Embryonic facial prominence (tissue), 1 donor: ENCODE data around the gene OPALIN.

Experiments used
- DNase-seq: peaks from one replicate; pipeline ENCODE4 v3.0.0-alpha.2; 2016; ENCODE audit errors: extremely low spot score

Gene OPALIN

DNA sequence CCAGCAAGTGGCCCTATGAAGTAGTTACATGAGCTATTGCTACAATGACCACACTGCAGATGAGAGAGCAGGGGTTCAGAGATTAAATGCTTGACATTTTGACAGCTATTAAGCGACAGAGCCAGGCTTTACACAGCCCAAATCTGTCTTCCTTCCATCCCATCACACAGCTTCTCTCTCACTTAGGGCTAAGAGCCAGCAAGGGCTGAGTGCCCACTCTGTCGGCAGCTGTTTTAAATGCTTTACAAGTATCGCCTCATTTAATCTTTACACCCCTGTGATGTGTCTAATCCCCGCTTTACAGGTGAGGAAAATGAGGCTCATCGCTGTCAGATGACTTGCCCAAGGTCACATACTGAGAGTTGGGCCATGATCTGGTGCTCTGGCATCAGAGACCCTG, 15.2 kb upstream of the OPALIN start:
- no peak for DNase-seq

DNA sequence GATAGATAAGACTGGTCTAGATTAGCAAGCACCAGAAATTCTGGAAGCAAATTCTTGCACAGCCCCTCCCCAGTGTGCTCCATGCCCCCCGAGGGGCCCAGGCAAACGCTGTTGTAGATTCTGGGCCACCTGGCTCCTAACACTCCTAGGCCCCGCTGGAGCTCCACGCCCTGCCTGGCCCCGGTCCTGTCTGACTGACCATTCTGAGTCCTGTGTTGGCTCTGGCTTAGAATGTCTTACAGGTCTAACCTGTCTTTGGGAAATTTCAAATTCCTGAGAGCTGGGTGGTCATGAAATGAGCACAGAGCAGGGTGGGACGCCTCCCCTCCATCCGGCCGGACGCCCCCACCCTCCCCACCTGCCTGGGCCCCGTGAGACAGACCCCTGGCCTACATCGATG, 12.6 kb upstream of the OPALIN start:
- no peak for DNase-seq

DNA sequence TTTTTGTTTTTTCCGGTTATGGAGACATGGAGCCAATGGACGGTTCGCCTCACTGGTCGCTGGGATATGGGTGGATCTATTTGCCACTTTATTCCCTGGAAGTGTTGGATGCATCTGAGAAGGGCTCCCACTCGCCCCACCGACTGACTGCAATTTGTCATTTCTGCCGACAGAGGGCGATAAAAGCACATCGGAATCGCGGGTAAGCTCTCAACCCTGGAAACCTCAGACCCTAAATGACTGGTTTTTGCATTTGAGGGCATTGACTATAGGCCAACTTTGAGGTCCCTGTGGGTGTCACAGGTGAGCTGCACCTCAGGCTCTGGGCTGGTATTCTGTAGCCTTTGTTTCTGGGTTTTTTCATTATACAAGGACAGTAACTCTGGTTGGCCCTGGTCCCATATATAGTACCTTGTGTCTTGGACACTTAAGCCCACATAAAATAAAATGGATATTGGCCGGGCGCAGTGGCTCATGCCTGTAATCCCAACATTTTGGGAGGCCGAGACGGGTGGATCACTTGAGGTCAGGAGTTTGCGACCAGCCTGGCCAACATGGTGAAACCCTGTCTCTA, 11.9 kb upstream of the OPALIN start:
- no peak for DNase-seq

DNA sequence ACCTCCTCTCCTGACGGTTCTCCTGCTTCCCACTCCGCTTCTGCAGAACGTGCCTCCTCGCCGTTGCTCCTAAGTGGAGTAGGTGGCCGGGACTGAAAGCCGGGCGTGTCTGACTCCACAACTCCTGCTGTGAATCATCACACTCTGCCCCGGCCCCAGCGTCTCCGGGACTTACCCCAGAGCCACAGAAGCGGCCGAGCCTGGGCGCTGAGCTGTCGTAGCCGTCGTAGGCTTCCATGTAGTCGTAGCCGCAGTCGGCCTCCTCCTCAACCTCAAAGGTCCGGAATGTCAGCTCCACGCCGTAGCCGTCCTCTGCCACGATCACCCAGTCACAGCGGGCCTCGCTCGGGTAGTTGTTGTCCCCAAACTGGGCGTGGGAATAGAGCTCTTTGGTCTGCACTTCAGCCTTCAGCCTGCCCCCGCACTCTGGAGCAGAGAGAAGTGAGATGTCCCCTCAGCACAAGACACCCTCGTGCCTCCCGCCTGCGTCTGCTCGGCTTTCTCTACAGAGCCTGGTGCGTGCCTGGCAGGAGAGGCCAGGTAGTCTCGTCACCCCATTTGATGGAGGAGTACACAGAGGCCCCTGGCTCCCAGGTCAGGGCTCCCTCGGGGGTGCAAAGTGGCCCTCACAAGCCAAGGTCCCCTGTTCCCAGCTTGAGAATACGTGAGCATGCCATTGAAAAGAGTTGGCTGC, 11.2 kb upstream of the OPALIN start:
- DNase-seq: no peak

DNA sequence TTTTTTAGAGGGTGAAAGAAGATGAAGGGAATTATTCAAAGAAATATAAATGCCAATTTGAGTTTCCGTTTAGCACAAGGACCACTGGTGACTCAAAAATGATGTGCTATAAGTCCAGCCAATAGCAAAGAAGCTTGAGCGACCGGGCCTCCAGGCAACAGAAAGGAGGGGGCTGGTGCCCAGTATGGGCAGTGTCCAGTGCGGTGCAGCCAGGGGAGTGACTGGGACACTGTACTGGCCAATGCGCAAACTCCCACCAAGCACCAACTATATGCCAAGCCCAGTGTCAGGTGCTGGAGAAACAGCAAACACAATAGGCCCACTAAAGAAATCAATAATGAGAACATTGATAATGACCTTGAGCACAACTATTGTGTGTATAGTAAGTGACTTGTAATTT, 10.2 kb upstream of the OPALIN start:
- DNase-seq: no peak

DNA sequence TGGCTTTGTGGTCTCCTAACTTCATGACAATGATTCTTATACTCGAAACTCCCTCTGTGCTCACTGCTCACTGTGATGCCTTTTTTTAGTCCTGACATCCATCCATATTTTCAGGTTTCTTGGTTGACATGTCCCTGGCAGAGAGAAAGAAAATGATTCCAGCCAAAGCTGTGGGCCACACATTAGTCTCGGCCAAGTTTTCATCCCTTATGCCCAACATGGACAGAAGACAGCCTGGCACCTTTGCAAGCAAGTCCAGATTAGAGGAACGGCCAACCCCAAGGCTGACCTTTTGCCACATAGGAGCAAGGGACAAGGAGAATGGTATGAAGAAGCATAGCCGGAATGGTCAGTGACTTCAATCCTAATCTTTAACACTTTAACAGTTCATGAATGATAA, 8.7 kb upstream of the OPALIN start:
- no peak for DNase-seq

DNA sequence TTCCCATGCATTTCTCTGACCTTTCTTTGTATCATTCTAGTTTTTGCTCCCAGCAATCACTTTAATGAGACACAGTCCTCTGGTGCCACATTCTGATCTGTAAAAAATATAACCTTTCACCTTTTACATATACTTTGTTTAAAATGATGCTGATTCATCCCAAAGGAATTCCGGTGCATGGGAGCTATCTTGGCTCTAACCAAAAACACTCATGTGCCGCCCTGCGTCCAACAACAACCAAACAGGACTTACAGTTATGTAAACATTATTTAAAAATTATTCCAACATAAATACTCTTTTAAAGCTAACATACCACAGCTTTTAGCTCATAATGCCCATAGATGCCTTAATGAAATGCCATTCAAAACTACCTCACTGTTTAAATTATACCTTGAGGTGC, 7.7 kb upstream of the OPALIN start:
- no peak for DNase-seq

DNA sequence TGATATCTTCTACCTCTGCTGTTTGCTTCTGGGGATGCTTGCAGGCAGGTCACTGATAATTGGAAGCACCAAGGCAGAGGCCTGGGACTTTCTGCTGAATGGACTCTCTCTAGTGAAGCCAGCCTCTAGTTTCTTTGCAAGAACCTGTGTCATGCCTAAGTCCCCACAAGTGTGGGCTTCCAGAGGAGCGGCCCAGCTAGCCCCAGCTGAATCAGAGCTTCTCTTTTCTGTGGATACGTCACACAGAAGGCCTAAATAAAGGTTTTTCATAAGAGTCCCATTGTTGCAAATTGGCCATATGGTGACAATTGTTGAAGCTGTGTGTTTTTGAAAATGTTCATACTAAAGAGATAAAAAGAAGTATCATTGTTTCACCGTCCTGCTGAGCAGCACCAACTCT, 6.8 kb upstream of the OPALIN start:
- DNase-seq: no peak

DNA sequence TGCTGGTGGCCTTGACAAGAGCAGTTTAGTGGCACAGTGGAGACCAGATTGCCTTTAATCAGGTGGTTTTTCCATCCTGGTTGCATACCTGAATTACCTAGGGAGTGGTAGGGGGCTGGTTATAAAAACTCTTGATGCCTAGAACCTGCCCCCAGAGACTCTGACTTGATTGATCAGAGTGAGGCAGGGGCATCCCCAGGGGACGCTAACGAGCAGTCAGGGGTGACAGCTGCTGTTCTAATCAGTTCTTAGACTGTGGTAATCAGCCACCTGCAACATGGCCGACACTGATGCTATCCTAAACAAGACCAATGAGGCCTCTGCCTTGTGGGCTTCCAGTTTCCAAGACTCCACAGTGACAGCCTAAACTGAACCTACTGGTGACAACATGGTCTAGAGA, 2.0 kb upstream of the OPALIN start:
- DNase-seq: no peak

DNA sequence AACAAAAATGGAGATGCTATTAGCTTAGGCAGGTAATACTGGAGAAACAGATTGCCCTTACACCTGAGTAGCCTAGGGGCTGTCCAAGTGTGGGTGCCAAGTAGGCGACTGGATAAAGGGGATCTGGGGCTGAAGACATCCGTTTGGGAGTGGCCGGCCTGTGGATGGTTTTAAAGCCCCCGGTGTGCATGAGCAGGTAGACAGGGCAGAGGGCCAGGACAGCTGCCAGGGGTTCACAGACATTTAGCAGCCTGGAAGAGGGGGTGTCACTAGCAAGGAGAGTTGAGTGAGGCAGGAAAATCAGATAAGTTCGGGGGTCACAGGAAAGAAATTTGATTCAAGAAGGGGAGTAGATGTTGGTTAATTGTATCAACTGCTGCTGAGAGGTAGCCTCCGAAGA, 1.5 kb upstream of the OPALIN start:
- no peak for DNase-seq

DNA sequence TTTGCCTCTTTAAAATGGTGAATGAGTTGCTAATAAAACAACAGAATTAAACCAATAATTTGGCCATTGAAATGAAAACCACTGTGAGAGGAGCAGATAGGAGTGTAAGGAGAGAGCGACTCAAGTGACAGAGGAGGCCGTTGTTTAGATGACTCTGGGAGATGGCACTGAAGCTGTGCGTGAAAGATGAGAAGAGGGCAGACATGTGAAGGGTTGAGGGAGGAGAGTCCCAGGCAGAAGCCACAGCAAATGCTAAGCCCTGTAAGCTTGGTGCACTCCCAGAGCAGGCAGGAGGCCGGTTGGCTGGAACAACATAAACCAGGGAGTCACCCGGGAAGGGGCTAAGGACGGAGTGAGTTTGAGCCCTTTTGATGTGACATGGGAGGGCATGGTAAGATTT, 814 bp upstream of the OPALIN start:
- no peak for DNase-seq

DNA sequence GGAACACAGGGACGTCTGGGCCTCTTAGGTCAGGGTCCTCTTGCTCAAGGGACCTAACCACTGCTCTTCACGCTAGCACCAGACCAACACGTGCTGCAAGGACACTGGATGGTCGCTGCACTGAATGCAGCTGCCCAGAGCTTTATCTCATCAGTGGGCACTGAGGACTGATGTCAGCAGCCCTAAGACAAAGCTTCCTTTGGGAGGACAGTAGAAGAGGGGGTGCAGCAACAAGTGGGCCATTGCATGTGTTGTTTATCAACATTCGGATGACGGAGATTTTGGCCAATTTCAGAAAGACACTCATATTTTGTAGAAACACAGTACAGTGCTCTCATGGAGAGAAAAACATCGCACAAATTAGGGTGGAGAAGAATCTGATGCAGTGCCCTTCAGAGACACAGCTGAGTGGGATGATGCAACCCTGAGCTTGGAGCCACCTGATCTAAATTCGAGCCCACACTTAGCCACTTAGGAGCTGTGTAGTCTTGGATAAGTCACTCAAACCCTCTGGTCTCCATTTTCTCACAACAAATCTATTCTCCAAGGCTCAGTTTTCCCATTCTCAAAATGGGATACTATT, 1.7 kb downstream of the OPALIN start:
- no peak for DNase-seq

DNA sequence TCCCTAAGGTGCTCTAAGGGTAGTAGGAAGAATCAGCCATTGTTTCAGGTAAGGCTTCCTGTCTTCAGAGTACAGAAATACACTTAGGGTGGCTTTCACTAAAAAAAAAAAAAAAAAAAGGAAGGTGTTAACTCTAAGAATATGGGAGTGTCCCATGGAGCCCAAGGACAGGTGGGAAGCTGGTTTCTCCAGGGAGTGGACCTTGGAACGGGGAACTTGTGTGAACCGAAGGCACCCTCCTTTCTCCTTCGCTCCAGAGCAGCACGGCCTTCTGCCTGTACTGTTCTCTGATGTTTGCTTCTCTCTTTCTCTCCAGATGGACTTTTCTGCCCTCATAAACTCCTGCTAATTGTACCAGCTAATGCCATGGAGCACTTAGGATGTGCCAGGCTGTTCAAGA, 6.2 kb downstream of the OPALIN start:
- no peak for DNase-seq

DNA sequence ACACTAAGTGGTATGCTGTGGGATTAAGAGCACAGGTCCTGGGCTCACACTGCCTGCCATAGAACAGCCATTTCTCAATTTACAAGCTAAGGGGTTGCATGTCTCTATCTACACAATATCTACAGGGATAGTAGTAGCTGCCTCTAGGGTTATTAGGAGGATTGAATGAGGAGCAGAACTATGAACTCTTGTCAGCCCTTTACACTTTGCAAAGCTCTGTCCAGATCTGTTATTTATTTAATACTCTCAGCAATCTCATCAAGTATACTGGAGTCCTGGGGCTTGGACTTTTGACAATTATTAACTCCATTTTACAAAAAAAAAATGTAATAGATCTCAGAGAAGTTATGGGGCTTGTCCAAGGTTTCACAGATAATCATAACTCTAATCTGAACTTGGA, 6.8 kb downstream of the OPALIN start:
- DNase-seq: no peak

DNA sequence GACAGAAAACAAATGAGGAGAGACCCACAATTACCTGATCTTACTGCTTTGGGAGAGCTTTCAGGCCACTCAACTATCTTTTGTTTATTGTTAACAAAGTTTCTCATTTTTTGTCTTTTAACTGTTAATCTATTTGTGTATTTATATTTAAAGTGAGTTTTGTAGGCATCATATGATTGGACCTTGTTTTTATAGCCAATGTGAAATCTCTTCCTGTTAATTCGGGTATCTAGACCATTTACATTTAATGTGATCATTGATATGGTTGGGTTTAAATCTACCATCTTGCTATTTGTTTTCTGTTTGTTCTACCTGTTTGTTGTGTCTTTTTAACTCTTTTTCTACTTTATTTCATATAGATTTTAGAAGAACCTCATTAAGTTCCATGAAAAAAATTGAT, 12.5 kb downstream of the OPALIN start:
- no peak for DNase-seq

DNA sequence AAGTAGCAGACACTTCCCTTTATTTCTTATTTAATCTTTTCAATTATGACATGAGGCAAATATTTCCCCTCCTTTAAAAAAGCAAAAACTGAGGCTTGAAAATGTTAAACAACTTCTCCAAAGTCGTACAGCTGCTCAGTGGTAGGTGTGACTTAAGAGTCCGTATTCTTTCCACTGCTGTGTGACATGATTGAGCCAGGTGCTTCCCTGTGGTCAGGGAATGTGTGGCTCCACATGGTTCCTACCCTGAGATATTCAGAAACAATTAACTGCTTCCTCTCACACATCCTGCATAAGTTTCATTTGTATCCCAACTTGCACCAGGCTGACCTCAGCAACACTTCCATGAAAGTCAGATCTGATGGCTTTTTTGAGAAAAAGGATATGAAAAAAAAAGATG, 13.6 kb downstream of the OPALIN start:
- no peak for DNase-seq

DNA sequence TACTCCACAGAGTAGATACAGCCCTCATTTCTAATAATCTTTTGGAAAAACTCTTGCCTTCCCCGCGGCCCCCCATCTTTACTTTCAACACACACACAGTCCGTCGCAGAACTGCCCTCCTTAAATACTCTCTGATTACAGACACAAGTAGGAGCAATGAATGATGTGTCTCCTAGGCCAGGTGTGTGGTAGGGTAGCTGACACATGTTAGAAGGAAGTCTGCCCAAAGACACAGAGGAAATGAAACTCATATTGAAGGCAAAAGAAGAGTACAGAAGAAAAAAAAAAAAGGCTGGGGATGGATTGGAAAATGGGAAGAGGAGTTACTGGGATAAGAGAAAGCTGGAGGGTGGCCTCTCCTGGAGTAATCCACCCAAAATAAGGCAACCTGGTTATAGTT, 14.6 kb downstream of the OPALIN start:
- DNase-seq: no peak

DNA sequence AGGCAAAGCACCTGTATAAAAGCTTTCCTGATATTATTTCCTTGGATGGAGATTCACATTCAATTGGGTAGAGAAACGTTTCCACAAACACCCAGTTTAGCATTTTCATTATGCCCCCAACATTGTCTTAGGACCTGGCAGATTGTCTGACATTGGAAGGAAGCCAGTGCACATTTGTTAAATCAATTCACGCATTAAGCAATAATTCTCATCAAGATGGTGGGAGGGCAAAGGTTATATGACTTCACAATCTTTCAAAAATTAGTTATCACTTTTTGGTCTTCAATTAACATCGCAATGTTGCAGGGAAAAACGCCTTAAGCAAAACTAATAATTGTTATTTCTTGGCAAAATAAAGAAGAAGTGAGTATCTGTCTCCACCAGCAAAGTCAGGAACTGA, 16.4 kb downstream of the OPALIN start:
- no peak for DNase-seq

DNA sequence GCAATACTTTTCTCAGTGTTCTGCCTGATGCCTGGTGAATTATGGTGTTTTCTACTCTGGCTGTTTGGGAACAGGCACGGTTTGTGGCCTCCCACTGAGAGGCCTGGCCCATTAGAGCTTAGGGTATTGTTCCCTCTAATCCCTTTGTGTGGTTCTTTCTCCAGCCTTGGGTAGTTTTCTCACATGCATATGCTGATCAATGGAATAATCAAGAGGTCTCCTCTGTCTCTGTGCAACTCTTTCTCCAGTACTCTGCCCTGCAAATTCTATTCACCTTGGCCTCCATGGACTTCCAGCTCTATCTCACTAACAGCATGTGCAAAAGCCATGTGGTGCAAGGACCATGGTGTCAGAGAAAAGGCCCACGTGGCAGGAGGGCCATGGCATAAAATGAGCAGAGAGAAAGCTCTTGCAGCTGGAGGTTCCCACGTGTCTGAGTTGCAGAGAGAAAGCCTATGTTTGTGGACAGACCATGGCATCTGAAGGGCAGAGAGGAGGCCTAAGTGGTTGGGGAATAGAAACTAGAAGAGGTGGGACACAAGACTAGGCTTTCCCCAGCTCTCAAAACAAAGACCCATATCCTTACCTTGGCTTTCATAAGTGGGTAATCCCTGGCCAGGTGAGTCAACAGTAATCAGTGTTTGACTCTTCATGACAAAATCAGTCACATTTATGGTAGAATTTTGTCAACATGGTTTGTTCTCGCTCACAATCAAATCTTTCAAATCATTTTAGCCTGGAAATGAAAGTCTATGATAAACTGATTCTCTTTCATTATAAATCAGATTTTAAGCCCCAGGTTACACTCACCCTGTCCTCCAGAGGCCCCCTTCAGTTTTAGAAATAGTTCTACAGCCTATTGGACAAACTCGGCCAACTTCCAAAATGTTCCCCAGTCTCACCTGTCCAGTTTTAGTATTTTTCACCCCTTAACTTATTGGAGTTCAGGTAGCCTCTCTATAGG, 17.3 kb downstream of the OPALIN start:
- no peak for DNase-seq

DNA sequence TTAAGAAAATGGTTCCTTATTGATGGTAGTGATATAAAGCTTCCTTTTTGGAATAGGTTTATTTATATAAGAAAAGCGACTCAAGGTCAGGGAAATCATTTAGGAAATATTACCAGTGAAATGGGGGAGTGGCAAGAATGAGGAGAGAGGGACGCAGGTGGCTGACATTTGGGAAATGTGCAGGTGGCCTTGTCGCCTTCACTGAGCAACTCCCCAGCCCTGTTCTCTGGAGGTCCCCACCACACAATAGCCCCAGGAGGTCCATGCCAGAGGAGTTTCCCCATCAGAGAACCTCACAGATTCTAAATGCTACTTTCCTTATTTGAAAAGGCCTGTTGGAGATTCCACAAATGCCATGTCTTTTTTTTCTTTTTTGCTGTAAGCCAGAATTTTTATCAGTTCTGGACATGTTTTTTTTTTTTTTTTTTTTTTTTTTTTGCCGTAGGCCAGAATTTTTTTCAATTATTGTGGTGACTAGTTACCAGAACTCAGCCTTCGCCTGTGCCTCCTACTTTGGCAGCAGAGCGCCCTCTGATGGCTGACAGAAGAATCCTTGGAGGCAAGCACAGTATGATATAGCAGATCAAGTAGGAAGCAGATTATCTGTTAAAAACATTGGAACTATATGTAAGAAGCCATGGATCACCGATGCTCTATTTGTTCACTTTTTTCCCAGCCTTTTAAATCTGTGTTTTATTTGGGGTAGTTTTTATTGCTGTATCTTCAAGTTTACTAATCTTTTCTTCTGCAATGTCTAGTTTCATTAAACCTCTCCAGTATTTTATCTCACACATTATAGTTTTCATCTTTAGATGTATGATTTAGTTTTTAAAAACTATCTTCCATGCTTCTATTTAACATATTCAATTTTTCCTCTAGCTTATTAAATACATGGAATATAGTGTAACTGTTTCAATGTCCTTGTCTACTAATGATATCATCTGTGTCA, 18.6 kb downstream of the OPALIN start:
- DNase-seq: peak; percentile 22

DNA sequence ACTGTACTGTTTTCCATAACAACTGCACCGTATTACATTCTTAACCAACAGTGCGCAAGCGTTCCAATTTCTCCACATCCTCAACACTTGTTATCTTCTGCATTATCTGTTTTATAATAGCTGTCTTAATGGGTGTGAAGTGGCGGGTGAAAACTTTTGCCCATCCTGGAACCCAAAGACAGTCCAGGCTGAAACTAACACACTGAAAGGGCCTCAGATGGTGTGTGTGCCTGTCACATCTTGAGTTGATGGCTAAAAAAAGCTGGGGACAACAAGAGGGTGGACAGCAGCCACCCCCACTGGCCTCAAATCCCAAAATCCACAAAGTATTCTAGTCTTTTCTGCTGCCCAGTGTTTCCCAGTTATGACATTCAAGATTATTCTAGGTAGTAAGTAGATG, 19.4 kb downstream of the OPALIN start:
- no peak for DNase-seq
